ENCODE data around the gene MYT1. TPM values are rescaled to one million over a fixed set of nuclear protein-coding genes. Genes with fewer than 3 reads are reported as not detected.

Gene MYT1
- total and polyA plus RNA-seq, 2 of the 13 experiments (the other 11 are each of a cell fraction or from before 2014, with no cell fraction given), result 0.58 to 2.5 TPM

DNA sequence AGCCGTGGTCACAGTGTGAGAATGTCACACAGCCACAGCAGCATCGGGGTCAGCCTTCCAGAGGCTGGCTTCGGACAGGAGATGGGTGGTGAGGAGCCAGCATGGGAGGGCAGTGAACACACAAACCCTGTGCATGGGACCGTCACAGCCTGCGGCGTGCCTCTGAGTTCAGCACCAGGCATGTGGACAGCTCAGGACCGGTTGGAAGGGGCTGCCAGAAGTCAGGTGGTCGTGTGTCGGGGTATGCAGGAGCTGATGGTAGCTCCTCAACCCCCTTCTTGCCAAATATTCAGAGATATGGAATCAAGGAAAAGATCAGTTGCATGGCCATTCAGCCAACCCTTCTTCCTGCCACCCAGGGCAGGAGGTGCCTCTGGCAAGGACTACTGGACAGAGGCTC lies 28.2 kb downstream of the MYT1 start (continued):
- TF ChIP-seq, protein P1, sequence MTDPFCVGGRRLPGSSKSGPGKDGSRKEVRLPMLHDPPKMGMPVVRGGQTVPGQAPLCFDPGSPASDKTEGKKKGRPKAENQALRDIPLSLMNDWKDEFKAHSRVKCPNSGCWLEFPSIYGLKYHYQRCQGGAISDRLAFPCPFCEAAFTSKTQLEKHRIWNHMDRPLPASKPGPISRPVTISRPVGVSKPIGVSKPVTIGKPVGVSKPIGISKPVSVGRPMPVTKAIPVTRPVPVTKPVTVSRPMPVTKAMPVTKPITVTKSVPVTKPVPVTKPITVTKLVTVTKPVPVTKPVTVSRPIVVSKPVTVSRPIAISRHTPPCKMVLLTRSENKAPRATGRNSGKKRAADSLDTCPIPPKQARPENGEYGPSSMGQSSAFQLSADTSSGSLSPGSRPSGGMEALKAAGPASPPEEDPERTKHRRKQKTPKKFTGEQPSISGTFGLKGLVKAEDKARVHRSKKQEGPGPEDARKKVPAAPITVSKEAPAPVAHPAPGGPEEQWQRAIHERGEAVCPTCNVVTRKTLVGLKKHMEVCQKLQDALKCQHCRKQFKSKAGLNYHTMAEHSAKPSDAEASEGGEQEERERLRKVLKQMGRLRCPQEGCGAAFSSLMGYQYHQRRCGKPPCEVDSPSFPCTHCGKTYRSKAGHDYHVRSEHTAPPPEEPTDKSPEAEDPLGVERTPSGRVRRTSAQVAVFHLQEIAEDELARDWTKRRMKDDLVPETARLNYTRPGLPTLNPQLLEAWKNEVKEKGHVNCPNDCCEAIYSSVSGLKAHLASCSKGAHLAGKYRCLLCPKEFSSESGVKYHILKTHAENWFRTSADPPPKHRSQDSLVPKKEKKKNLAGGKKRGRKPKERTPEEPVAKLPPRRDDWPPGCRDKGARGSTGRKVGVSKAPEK (CRISPR knock-in tag; IDR thresholded peaks at IDR 0.05; ENCODE audit: borderline replicate concordance), result no peak
- TF ChIP-seq RFXAP (CRISPR knock-in tag; IDR thresholded peaks at IDR 0.05; ENCODE audit: borderline replicate concordance), result no peak
- TF ChIP-seq ZNF589 (CRISPR knock-in tag; conservative IDR thresholded peaks at IDR 0.05), result peak; percentile 71; the same call in 1 of the 2 replicates
- no peak for TF ChIP-seq PTBP1 (IDR thresholded peaks at IDR 0.05; ENCODE audit: low read depth, low read length, poor library complexity, severe bottlenecking)
- no peak for TF ChIP-seq GLI4 (CRISPR knock-in tag; IDR thresholded peaks at IDR 0.05; ENCODE audit: borderline replicate concordance)
- TF ChIP-seq ZNF816 (CRISPR knock-in tag; IDR thresholded peaks at IDR 0.05; ENCODE audit: borderline replicate concordance), result no peak
- no peak for TF ChIP-seq FIP1L1 (IDR thresholded peaks at IDR 0.05; ENCODE audit: borderline replicate concordance, insufficient read depth, low read depth, low read length)
- TF ChIP-seq, protein P2, sequence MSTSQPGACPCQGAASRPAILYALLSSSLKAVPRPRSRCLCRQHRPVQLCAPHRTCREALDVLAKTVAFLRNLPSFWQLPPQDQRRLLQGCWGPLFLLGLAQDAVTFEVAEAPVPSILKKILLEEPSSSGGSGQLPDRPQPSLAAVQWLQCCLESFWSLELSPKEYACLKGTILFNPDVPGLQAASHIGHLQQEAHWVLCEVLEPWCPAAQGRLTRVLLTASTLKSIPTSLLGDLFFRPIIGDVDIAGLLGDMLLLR (CRISPR knock-in tag; IDR thresholded peaks at IDR 0.05), result no peak
- TF ChIP-seq ETV6 (CRISPR knock-in tag; conservative IDR thresholded peaks at IDR 0.05), result no peak
- no peak for TF ChIP-seq ZSCAN25 (CRISPR knock-in tag; IDR thresholded peaks at IDR 0.05)
- no peak for TF ChIP-seq ZNF451 (CRISPR knock-in tag; IDR thresholded peaks at IDR 0.05)
- peak; percentile 70; the same call in 1 of the 2 replicates for TF ChIP-seq ZNF331 (CRISPR knock-in tag; IDR thresholded peaks at IDR 0.05)
- TF ChIP-seq, protein P3, sequence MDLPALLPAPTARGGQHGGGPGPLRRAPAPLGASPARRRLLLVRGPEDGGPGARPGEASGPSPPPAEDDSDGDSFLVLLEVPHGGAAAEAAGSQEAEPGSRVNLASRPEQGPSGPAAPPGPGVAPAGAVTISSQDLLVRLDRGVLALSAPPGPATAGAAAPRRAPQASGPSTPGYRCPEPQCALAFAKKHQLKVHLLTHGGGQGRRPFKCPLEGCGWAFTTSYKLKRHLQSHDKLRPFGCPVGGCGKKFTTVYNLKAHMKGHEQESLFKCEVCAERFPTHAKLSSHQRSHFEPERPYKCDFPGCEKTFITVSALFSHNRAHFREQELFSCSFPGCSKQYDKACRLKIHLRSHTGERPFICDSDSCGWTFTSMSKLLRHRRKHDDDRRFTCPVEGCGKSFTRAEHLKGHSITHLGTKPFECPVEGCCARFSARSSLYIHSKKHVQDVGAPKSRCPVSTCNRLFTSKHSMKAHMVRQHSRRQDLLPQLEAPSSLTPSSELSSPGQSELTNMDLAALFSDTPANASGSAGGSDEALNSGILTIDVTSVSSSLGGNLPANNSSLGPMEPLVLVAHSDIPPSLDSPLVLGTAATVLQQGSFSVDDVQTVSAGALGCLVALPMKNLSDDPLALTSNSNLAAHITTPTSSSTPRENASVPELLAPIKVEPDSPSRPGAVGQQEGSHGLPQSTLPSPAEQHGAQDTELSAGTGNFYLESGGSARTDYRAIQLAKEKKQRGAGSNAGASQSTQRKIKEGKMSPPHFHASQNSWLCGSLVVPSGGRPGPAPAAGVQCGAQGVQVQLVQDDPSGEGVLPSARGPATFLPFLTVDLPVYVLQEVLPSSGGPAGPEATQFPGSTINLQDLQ (CRISPR knock-in tag; IDR thresholded peaks at IDR 0.05), result no peak
- no peak for TF ChIP-seq MYNN (CRISPR knock-in tag; IDR thresholded peaks at IDR 0.05; ENCODE audit: low read depth)
- no peak for TF ChIP-seq JUNB (CRISPR knock-in tag; IDR thresholded peaks at IDR 0.05; ENCODE audit: borderline replicate concordance)
- TF ChIP-seq, protein P4, sequence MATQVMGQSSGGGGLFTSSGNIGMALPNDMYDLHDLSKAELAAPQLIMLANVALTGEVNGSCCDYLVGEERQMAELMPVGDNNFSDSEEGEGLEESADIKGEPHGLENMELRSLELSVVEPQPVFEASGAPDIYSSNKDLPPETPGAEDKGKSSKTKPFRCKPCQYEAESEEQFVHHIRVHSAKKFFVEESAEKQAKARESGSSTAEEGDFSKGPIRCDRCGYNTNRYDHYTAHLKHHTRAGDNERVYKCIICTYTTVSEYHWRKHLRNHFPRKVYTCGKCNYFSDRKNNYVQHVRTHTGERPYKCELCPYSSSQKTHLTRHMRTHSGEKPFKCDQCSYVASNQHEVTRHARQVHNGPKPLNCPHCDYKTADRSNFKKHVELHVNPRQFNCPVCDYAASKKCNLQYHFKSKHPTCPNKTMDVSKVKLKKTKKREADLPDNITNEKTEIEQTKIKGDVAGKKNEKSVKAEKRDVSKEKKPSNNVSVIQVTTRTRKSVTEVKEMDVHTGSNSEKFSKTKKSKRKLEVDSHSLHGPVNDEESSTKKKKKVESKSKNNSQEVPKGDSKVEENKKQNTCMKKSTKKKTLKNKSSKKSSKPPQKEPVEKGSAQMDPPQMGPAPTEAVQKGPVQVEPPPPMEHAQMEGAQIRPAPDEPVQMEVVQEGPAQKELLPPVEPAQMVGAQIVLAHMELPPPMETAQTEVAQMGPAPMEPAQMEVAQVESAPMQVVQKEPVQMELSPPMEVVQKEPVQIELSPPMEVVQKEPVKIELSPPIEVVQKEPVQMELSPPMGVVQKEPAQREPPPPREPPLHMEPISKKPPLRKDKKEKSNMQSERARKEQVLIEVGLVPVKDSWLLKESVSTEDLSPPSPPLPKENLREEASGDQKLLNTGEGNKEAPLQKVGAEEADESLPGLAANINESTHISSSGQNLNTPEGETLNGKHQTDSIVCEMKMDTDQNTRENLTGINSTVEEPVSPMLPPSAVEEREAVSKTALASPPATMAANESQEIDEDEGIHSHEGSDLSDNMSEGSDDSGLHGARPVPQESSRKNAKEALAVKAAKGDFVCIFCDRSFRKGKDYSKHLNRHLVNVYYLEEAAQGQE (IDR thresholded peaks at IDR 0.05; ENCODE audit: borderline replicate concordance in 1 of 2, low read depth in 1 of 2, low read length in 2 of 2), result peak in 1 of 2 experiments; percentile 97
- TF ChIP-seq TCF7L2 (IDR thresholded peaks at IDR 0.05; ENCODE audit: low read depth, low read length), result no peak
- TF ChIP-seq ZNF572 (CRISPR knock-in tag; IDR thresholded peaks at IDR 0.05), result no peak
- TF ChIP-seq SSRP1 (CRISPR knock-in tag; IDR thresholded peaks at IDR 0.05), result 0 out of 2 replicates have a peak, but pooled peaks have one; percentile 54
- peak; percentile 29; the same call in 1 of the 2 replicates for TF ChIP-seq HMG20A (CRISPR knock-in tag; IDR thresholded peaks at IDR 0.05; ENCODE audit: borderline replicate concordance)
- 0 out of 2 replicates have a peak, but pooled peaks have one; percentile 18 for TF ChIP-seq ZNF7 (CRISPR knock-in tag; IDR thresholded peaks at IDR 0.05)

All from HepG2 (cell line).